Measurements from ENCODE around the gene SPATA2.

DNA sequence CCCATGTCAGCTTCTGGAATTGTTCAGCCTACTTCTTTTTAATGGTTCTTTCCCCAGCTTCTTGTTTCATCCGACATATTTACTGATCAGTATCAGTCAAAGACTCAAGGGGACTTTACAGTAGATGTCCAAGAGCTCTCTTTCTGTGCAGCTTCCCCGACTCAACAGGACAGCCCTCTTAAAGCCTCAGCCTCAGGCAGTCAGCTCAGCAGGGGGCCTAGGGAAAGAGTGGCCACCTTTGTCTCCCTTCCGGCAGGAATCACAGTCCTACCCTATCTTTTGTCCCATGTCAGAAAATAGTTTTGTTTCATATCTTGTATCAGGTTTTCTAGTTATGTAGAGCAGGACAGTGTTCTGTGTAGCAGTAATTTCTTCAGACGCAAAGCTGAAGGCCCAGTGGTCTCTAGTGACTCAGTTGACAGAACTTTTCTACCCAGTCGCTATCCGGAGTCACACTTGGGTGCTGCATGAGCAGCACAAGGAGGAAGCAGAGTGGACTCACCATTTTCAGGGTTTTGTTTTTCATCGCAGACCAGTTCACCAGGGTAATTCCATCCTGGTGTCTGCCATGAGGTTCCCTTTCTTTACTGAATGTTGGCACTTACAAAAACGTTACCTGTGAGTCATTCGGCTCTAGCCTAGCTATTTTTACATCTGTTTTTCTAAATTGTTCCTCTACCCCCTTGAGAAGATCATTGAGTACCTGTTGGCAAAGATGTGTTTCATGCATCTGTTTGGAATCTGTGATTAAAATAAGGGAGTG, 47.7 kb downstream of the SPATA2 start:
- TF ChIP-seq POLR2A (IDR thresholded peaks at IDR 0.05) (no peak), CTCF (IDR thresholded peaks at IDR 0.05) (no peak)

Data from adrenal gland (tissue), 5 donors.